SU-DHL-6 (cell line): ENCODE data around the gene TSC22D4.

ENCODE experiments used
- H2AFZ ChIP-seq: fragments of 200-600 bp; sonication (generic); 2 replicates; pipeline ENCODE4 v1.6.1; 2014; ENCODE audit warnings: low read depth, mild to moderate bottlenecking, moderate library complexity, mixed read lengths, antibody characterized with exemption, low read length; ENCODE audit not compliant: severe bottlenecking
- H3F3A ChIP-seq: fragments of 200-600 bp; shearing (Covaris generic); 2 replicates; pipeline ENCODE4 v1.6.0; 2016; ENCODE audit warnings: antibody characterized with exemption, mild to moderate bottlenecking; ENCODE audit not compliant: insufficient read depth
- H3K27ac ChIP-seq: fragments of 200-600 bp; sonication (generic); 2 replicates; pipeline ENCODE4 v1.5.1; 2016; ENCODE audit warnings: low read depth, mild to moderate bottlenecking, low read length, moderate library complexity, mixed read lengths
- H3K27me3 ChIP-seq: fragments of 200-600 bp; sonication (generic), shearing (Covaris generic); 2 replicates; pipeline ENCODE4 v1.6.0; 2014; ENCODE audit warnings: mild to moderate bottlenecking, low read length
- H3K36me3 ChIP-seq: fragments of 200-600 bp; sonication (generic); 2 replicates; pipeline ENCODE4 v1.6.1; 2014; ENCODE audit warnings: mild to moderate bottlenecking, low read length, mixed read lengths
- H3K4me2 ChIP-seq: fragments of 300-600, 200-600 bp; shearing (Covaris generic), sonication (generic); 2 replicates; pipeline ENCODE4 v1.6.0; 2014; ENCODE audit warnings: low read length, low read depth, mild to moderate bottlenecking; ENCODE audit not compliant: poor library complexity, severe bottlenecking
- H3K4me3 ChIP-seq: fragments of 200-600 bp; sonication (generic); 2 replicates; pipeline ENCODE4 v1.5.1; 2014; ENCODE audit warnings: antibody characterized with exemption, low read length, mild to moderate bottlenecking, mixed read lengths; ENCODE audit not compliant: insufficient read depth, poor library complexity, severe bottlenecking
- H3K79me2 ChIP-seq: fragments of 200-600 bp; sonication (generic); 2 replicates; pipeline ENCODE4 v1.6.1; 2014; ENCODE audit warnings: mild to moderate bottlenecking, low read length, moderate library complexity; ENCODE audit not compliant: insufficient read depth
- H3K9ac ChIP-seq: fragments of 200-600 bp; sonication (generic); 2 replicates; pipeline ENCODE4 v1.7.0; 2014; ENCODE audit warnings: mild to moderate bottlenecking, low read length
- H3K9me2 ChIP-seq: fragments of 200-600 bp; sonication (generic); replicated peaks from 2 replicates; pipeline ENCODE4 v1.6.1; 2014; ENCODE audit warnings: low read length; ENCODE audit not compliant: insufficient read depth
- H3K9me3 ChIP-seq: fragments of 200-600 bp; sonication (generic); 2 replicates; pipeline ENCODE4 v1.6.1; 2014; ENCODE audit warnings: low read length, mixed read lengths; ENCODE audit not compliant: insufficient read depth
- H4K20me1 ChIP-seq: fragments of 200-600 bp; sonication (generic); 2 replicates; pipeline ENCODE4 v1.6.1; 2014; ENCODE audit warnings: low read depth, mild to moderate bottlenecking, antibody characterized with exemption, low read length, moderate library complexity, mixed read lengths
- EZH2phosphoT487 ChIP-seq: fragments of 200-600 bp; sonication (generic), shearing (Covaris generic); conservative IDR thresholded peaks from 2 replicates; pipeline ENCODE4 v1.6.1; 2018; ENCODE audit warnings: mild to moderate bottlenecking, antibody characterized with exemption, low read length, moderate library complexity, mixed read lengths
- TF ChIP-seq, protein P1 (sequence below): fragments of 200-600 bp; sonication (generic); IDR thresholded peaks from one replicate; pipeline ENCODE4 v1.5.1; 2017; ENCODE audit warnings: antibody characterized with exemption, mild to moderate bottlenecking, low read length, moderate library complexity; ENCODE audit not compliant: insufficient read depth, poor library complexity, severe bottlenecking

The TSC22D4 gene

DNA sequence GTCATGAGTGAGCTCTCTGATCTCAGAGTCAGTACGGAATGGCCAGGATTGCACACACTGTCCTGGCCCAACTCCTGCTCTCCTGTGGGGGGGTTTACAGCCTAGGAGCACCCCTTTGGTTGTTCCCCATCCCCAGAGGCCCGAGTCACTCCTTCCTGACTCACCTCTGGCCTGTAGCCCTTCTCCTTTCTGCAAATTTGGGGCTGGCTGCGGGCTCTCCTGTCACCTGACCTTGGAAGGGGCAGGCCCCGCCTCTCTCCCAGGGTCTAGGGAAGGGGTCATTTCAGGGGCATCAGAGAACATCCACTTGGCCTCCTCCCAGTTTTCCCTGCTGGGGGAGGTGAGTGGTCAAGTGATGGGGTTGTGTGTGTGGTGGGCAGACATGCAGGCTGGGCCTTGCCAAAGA is 6.5 kb upstream of the TSC22D4 start:
- no peaks in the 10 kb centered on the region for H3K79me2 ChIP-seq
- no peaks in the 10 kb centered on the region for H3K36me3 ChIP-seq
- H3F3A ChIP-seq, result peaks cover 4% of the 10 kb centered on the region; the same call in 1 of the 2 replicates
- no peak overlapping the region for H2AFZ ChIP-seq
- no peaks in the 10 kb centered on the region for H3K27me3 ChIP-seq
- H3K9ac ChIP-seq, result no peak overlapping the region
- no peak overlapping the region for H3K4me2 ChIP-seq
- no peaks in the 10 kb centered on the region for H3K9me3 ChIP-seq
- H3K9me2 ChIP-seq, result no peaks in the 10 kb centered on the region
- H3K27ac ChIP-seq, result no peak overlapping the region
- TF ChIP-seq EZH2phosphoT487, result no peak
- TF ChIP-seq, protein P1, sequence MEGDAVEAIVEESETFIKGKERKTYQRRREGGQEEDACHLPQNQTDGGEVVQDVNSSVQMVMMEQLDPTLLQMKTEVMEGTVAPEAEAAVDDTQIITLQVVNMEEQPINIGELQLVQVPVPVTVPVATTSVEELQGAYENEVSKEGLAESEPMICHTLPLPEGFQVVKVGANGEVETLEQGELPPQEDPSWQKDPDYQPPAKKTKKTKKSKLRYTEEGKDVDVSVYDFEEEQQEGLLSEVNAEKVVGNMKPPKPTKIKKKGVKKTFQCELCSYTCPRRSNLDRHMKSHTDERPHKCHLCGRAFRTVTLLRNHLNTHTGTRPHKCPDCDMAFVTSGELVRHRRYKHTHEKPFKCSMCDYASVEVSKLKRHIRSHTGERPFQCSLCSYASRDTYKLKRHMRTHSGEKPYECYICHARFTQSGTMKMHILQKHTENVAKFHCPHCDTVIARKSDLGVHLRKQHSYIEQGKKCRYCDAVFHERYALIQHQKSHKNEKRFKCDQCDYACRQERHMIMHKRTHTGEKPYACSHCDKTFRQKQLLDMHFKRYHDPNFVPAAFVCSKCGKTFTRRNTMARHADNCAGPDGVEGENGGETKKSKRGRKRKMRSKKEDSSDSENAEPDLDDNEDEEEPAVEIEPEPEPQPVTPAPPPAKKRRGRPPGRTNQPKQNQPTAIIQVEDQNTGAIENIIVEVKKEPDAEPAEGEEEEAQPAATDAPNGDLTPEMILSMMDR, result no peak
- no peak overlapping the region for H3K4me3 ChIP-seq
- H4K20me1 ChIP-seq, result no peaks in the 10 kb centered on the region

DNA sequence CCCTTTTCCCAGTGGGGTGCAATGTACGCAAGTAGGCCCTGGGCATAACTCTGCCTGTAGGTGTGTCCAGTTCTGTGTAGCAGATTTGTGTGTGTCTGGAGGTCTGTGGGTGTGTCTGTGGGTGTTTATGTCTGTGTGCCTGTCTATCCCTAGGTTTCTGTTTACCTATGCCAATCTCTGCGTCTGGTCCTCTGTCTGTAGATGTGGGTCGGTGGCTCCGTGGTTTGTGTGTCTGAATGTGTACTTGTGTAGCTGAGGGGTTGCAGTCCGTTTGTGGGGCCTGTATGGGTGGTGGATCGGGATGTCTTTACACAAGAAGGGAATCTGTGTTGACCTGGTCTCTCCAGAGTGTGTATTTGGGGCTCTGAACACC is 5.6 kb upstream of the TSC22D4 start:
- H3K4me3 ChIP-seq, result no peak overlapping the region
- H3K9ac ChIP-seq, result no peak overlapping the region
- H2AFZ ChIP-seq, result no peak overlapping the region
- H3K9me3 ChIP-seq, result no peaks in the 10 kb centered on the region
- no peak overlapping the region for H3K27ac ChIP-seq
- H3K9me2 ChIP-seq, result no peaks in the 10 kb centered on the region
- no peaks in the 10 kb centered on the region for H4K20me1 ChIP-seq
- H3K36me3 ChIP-seq, result no peaks in the 10 kb centered on the region
- H3K27me3 ChIP-seq, result no peaks in the 10 kb centered on the region
- H3F3A ChIP-seq, result peaks cover 6% of the 10 kb centered on the region; the same call in 1 of the 2 replicates
- no peak for TF ChIP-seq EZH2phosphoT487
- TF ChIP-seq, protein P1, result no peak
- no peak overlapping the region for H3K4me2 ChIP-seq
- H3K79me2 ChIP-seq, result no peaks in the 10 kb centered on the region

DNA sequence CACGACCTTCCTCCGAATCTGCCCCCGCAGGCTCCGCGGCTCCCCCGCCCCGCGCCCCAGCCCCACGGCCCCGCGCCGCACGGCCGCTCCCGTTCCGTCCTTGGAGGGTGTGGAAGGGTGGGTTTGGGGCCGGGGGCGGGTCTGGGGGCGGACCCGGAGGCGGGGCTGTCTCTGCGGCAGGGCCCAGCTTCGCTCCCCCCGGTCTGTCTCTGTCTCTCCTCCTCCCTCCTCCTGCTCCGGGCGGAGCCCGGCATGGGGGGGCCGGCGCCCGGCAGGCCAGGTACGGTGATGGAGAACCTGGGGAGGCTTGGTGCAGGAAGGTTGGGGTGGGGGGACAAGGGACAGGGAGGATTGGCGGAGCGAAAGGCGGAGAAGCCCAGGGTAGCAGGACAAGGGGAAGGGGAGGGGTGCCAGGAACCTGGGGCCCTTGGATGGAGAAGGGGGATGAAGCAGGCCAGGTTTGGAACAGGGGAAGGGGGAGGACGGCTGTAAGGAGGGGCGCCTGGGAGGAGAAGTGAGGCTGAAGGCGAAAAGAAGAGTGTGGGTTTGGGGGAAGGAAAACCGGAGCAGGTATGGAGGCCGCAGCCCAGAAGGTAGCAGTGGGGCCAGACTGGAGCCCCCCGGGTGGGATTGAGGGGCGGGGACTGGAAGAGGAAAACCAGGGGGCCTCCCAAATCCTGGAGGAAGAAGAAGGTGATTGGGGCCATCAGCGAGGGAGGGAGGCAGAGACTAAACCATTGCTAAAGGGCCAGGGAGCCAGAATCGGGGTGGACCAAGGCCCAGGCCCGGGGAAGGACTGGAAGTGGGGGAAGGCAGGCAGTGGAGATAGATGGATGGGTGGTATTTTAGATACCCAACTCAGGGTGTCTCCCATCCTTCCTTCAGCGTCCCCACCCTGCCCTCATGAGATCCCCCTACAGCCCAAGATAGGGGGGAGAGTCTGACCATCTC is 5.0 kb upstream of the TSC22D4 start, which contains the start of gene NYAP1:
Gene NYAP1, plus strand, starts transcription at position 206 of the 951 bp plus-strand sequence. CDS start 1,385 bp downstream, outside the sequence.
- no peaks in the 10 kb centered on the region for H3K36me3 ChIP-seq
- peak within 1 kb of the TSS; percentile 90 for H2AFZ ChIP-seq
- H3F3A ChIP-seq, result peaks cover 9% of the 10 kb centered on the region; the same call in 1 of the 2 replicates
- no peaks in the 10 kb centered on the region for H3K79me2 ChIP-seq
- peak within 1 kb of the TSS; percentile 67 for H3K4me2 ChIP-seq
- TF ChIP-seq, protein P1, result no peak
- no peak for TF ChIP-seq EZH2phosphoT487
- no peak within 1 kb of the TSS for H3K27ac ChIP-seq
- no peaks in the 10 kb centered on the region for H3K27me3 ChIP-seq
- peak within 1 kb of the TSS; percentile 50 for H3K9ac ChIP-seq
- no peaks in the 10 kb centered on the region for H3K9me2 ChIP-seq
- peak within 1 kb of the TSS; percentile 57 for H3K4me3 ChIP-seq
- H3K9me3 ChIP-seq, result no peaks in the 10 kb centered on the region
- H4K20me1 ChIP-seq, result no peaks in the 10 kb centered on the region
